Mucosa of rectum (tissue), 2 donors: ENCODE results near the gene PHLDA2.

Experiments
- H3K27ac ChIP-seq, 2 donors: one replicate each; pipeline ENCODE4 v1.7.0; 2013; ENCODE audit warnings: inconsistent platforms in 2 of 2, low read depth in 2 of 2, low read length in 2 of 2
- H3K27me3 ChIP-seq, 2 donors: one replicate each; pipeline ENCODE4 v1.7.0; 2013; ENCODE audit warnings: low read length in 2 of 2; ENCODE audit not compliant: control insufficient read depth in 2 of 2, insufficient read depth in 2 of 2
- H3K36me3 ChIP-seq, 2 donors: one replicate each; pipeline ENCODE4 v1.7.0; 2013; ENCODE audit warnings: low read length in 2 of 2; ENCODE audit not compliant: control insufficient read depth in 2 of 2, insufficient read depth in 2 of 2
- H3K4me1 ChIP-seq, 2 donors: one replicate each; pipeline ENCODE4 v1.7.0; 2013; ENCODE audit warnings: low read length in 2 of 2, mild to moderate bottlenecking in 1 of 2; ENCODE audit not compliant: control insufficient read depth in 2 of 2, insufficient read depth in 2 of 2
- H3K4me3 ChIP-seq, 2 donors: one replicate each; pipeline ENCODE4 v1.7.0; 2013; ENCODE audit warnings: low read length in 2 of 2
- H3K9ac ChIP-seq, 2 donors: one replicate each; pipeline ENCODE4 v1.7.0; 2013; ENCODE audit warnings: low read length in 2 of 2, low read depth in 1 of 2, mild to moderate bottlenecking in 1 of 2
- H3K9me3 ChIP-seq, 2 donors: one replicate each; pipeline ENCODE4 v1.7.0; 2013; ENCODE audit warnings: low read length in 2 of 2; ENCODE audit not compliant: control insufficient read depth in 2 of 2
- donor health status: healthy.
- donor health status: Normal muscosa, but diverticular disease.

The PHLDA2 gene

DNA sequence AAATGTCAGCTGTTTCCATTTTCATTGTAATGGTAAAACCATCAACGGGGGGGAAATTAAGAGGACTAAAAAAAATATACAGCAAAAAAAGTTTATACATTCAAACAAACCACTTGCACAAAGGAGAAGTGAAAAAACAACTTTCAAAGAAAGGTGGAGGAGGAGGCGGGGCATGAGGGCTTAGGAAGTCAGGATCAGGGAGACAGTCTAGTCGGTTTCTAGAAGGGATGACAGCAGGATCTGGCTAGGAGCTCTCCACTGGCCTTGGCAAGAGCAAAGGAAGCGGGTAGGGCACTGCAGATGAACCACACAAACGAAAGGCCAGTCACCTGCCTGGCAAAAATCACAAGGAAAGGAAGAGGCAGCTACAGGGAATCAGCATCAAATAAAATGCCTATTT is 31.9 kb upstream of the PHLDA2 start:
- Histone ChIP-seq H3K36me3 (peaks cover 79 to 81% of the 10 kb centered on the region in 2 donors), H3K4me3 (no peak overlapping the region), H3K27me3 (no peaks in the 10 kb centered on the region), H3K9me3 (no peaks in the 10 kb centered on the region), H3K27ac (no peak overlapping the region), H3K4me1 (no peaks in the 10 kb centered on the region), H3K9ac (no peak overlapping the region)

DNA sequence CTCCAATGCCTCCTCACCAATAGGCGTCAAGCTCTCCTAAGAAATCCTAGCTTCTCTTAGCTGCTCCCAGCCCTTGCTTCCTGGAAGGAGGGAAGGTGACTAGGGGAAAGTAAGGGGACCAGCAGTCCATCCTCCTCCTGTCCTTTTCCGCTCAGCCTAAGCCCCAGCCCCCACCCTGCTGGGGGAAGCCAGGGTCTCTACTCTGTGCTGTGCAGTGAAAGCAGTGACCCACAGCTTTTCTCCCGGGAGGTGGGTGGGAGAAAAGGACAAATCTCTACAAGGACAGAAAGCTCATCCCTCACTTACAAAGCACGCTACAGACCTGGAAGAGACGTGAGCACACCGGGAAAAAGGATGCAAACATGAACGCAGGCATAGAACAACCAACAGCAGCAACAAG is 30.9 kb upstream of the PHLDA2 start:
- Histone ChIP-seq H3K27me3 (no peaks in the 10 kb centered on the region), H3K4me1 (no peaks in the 10 kb centered on the region), H3K36me3 (peaks cover 79 to 81% of the 10 kb centered on the region in 2 donors), H3K27ac (no peak overlapping the region), H3K9me3 (no peaks in the 10 kb centered on the region), H3K4me3 (no peak overlapping the region), H3K9ac (no peak overlapping the region)

DNA sequence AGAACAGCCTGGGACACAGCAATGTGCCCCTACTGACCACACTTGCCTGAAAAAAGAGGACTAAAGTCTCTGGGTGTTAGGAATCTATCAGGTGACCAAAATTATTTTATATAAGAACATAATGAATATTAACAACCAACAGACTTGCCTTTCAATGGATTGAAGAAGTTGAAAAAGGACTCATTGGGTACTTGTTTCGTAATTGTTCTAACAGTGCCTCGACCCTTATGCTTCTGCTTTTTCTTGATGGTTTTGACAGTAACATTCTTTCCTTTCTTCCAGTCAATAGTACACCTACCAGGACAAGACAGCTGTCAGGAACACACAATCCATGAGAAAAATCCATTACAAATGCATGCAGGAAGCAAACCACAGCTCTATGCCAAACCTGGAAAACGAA is 29.0 kb upstream of the PHLDA2 start:
- H3K4me3 ChIP-seq: no peak overlapping the region
- no peaks in the 10 kb centered on the region for H3K27me3 ChIP-seq
- no peak overlapping the region for H3K27ac ChIP-seq
- H3K4me1 ChIP-seq: no peaks in the 10 kb centered on the region
- H3K9ac ChIP-seq: no peak overlapping the region
- H3K9me3 ChIP-seq: no peaks in the 10 kb centered on the region
- H3K36me3 ChIP-seq: peaks cover 81% of the 10 kb centered on the region in 2 donors

DNA sequence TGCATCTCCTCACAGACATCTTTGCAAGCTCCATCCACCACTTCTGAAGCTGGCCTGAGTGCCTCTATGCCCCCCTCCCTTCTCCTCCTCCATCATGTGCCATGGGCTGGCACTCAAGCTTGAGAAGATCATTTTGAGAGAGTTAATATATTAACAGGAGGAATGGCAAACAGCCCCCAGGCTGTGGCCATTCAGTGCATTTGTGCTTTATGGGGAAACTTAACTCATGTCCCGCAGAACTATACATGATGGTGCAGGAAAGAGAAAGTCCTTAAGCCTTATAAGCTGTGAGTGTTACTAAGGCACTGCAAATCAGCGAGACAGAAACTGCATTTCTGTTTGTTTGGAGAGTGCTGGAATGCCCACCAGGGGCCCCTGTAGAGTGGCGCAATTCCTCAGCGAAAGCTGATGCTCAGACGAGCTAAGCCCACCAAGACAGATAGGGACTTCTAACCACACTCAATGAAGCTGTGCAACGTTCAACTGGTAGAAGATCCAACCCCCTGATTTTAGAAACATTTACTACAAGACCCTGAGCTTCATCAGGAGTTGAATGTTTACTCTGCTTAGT is 26.8 kb upstream of the PHLDA2 start:
- Histone ChIP-seq H3K4me3 (no peak overlapping the region), H3K4me1 (peaks cover 0 to 2% of the 10 kb centered on the region in 2 donors), H3K27ac (no peak overlapping the region), H3K27me3 (no peaks in the 10 kb centered on the region), H3K36me3 (peaks cover 89 to 97% of the 10 kb centered on the region in 2 donors), H3K9me3 (no peaks in the 10 kb centered on the region), H3K9ac (no peak overlapping the region)

DNA sequence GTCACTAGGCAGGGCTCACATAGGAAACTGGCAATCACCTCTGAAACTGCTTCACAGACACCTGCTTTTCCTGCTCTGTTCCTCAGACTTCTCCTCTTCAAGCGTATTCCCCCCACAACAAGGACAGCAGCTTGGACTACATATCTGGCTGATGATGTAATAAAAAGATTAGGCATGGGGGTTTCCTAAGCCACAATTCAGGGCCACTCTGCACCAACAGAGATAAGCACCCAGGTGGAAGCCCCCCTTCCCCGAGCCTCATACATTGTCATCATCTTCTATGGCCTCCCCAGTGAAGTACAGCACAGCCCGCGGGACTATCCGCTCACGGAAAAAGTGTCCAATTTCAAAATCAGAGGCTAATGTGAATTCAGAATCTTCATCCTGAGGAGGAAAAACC is 25.0 kb upstream of the PHLDA2 start:
- H3K9me3 ChIP-seq: no peaks in the 10 kb centered on the region
- no peaks in the 10 kb centered on the region for H3K27me3 ChIP-seq
- no peak overlapping the region for H3K9ac ChIP-seq
- H3K4me1 ChIP-seq: peaks cover 0 to 2% of the 10 kb centered on the region in 2 donors
- H3K4me3 ChIP-seq: no peak overlapping the region
- no peak overlapping the region for H3K27ac ChIP-seq
- peaks cover 84 to 97% of the 10 kb centered on the region in 2 donors for H3K36me3 ChIP-seq

DNA sequence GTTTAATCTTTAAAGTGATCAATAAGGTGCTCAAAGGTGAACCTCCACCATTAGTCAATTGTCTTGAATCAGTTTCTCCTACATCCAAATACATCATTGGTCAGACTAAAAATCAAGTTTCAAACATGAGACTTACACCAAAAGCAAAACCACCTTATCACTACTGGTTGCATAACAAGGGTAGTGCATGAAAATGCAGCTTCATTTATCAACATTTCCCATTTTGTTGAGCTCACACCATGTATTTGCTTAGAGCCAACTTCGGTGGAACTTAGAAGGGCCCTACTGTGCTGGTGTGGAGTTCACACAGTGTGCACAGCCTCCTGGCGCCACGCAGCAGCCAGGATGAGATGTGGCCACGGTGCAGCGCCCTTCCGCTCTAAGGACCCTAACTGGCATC is 23.1 kb upstream of the PHLDA2 start:
- peaks cover 81 to 94% of the 10 kb centered on the region in 2 donors for H3K36me3 ChIP-seq
- no peaks in the 10 kb centered on the region for H3K27me3 ChIP-seq
- H3K4me3 ChIP-seq: no peak overlapping the region
- H3K27ac ChIP-seq: no peak overlapping the region
- no peaks in the 10 kb centered on the region for H3K9me3 ChIP-seq
- peaks cover 0 to 2% of the 10 kb centered on the region in 2 donors for H3K4me1 ChIP-seq
- H3K9ac ChIP-seq: no peak overlapping the region

DNA sequence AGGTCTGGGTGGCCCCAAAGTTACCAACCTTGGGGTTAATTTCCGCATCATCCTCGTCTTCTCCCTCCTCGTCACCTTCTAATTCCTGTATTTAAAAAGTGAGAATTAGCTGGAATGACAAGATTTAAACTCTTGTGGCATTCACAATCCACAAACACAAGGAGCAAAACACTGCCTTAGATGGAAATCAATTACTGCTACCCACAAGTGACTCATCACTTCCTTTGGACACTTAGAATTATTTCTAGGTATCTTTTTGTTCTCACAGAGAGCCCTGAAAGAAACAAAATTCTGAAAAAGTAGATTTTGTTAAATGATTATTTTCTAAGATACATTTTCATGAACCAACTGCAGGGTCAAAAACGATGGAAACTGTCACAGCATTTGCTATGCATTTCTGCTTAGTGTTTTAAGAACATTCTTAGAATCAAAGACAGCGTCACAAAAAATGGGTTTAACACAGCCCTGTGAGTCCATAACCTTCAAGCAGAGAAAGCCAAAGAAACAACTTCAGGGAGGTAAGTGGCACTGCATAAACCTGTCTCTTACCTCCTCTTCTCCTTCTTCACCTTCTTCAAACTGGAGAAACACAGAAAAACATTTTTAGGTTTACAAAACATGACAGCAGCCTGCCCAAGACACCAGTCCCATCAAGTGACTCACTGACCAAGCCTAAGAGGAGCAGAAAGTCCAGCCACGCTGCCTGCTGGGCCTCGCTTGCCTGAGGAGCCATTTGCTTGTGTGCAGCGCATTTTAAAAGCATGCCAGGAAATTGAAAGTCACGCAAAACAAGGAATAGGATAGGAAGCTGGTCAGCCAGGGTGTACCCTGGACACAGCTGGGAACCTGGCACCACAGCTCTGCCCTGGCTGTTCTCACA is 22.3 kb upstream of the PHLDA2 start:
- H3K27me3 ChIP-seq: no peaks in the 10 kb centered on the region
- no peak overlapping the region for H3K9ac ChIP-seq
- peak overlapping the region in 1 of 2 donors; percentile 39 for H3K27ac ChIP-seq
- H3K4me3 ChIP-seq: no peak overlapping the region
- peaks cover 0 to 2% of the 10 kb centered on the region in 2 donors for H3K4me1 ChIP-seq
- H3K36me3 ChIP-seq: peaks cover 76 to 90% of the 10 kb centered on the region in 2 donors
- no peaks in the 10 kb centered on the region for H3K9me3 ChIP-seq

DNA sequence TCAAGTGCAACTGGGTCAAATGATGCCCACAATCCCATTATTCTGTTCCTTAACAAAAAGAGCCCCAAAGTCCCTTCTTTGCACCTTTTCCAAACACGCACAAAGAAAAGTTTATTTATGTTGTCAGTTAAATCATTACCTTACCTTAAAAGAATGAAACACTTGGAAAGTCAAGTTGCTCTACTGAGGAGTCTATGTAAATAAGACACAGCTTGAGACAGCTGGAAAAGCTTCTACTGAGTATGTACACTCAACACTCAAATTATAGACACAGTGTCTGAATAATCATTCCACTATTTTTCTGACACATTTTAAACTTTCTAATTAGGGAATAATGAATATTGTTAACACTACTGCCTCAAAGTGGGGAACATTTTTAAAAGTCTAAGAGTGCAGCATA is 21.6 kb upstream of the PHLDA2 start:
- Histone ChIP-seq H3K4me1 (peaks cover 3 to 6% of the 10 kb centered on the region in 2 donors), H3K27ac (no peak overlapping the region), H3K9ac (no peak overlapping the region), H3K36me3 (peaks cover 70 to 84% of the 10 kb centered on the region in 2 donors), H3K4me3 (no peak overlapping the region), H3K27me3 (no peaks in the 10 kb centered on the region), H3K9me3 (no peaks in the 10 kb centered on the region)

DNA sequence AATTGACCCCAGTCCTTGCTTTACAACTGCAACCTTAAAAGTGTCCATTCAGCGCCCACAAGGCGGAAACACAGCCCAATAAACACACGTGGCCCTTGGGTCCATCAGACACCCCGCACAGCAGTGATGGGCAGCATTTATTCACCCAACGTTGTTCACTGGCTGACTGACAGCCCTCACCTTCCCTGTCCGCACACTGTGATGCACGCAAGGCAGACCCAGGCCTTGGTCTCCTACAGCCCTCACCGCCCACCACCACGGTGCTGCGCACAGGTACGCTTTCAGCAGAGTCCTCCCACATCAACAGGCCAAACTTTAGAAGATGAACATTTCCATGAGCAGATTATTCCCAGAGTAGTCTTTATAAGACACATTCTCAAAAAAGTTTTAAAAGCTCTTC is 20.7 kb upstream of the PHLDA2 start:
- Histone ChIP-seq H3K4me3 (no peak overlapping the region), H3K27me3 (no peaks in the 10 kb centered on the region), H3K9ac (no peak overlapping the region), H3K4me1 (peaks cover 10 to 12% of the 10 kb centered on the region in 2 donors), H3K9me3 (no peaks in the 10 kb centered on the region), H3K36me3 (peaks cover 63 to 79% of the 10 kb centered on the region in 2 donors), H3K27ac (no peak overlapping the region)

DNA sequence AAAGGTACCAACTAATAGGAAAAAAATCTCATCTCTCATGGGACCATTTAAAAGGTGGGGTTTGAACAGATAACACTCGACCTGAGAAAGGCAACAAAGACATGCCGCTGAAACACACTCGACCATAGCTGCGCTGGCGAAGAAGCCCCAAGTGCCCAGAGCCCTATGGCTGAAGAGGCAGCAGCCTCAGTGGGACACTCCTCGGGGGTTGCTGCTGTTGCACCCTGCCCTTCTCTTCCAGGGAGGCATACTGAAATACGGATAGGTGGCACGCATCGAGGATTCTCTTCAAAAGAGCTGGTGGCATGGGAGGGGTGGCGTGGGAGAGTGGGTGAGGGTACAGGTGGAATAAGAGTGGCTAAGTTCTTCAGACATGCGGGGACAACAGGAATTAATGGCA is 18.5 kb upstream of the PHLDA2 start:
- Histone ChIP-seq H3K4me3 (no peak overlapping the region), H3K9me3 (no peaks in the 10 kb centered on the region), H3K27ac (no peak overlapping the region), H3K9ac (no peak overlapping the region), H3K4me1 (peaks cover 21 to 30% of the 10 kb centered on the region in 2 donors), H3K36me3 (peaks cover 46 to 70% of the 10 kb centered on the region in 2 donors), H3K27me3 (no peaks in the 10 kb centered on the region)
